Lower lobe of right lung (tissue), 2 donors: Measurements from ENCODE around the gene RAB29. TPM values are rescaled to one million over a fixed set of nuclear protein-coding genes. Genes with fewer than 3 reads are reported as not detected.

ENCODE experiments used
- ATAC-seq, 2 donors: fragments of 200-7000 bp; cut with Tn5 transposase; one replicate each; pipeline ENCODE4 v1.9.1; 2020 to 2022; ENCODE audit warnings: mild to moderate bottlenecking in 2 of 2, moderate library complexity in 2 of 2
- DNase-seq: peaks from one replicate; pipeline ENCODE4 v3.0.0-alpha.2; 2020
- H3K27ac ChIP-seq: fragments of 200-600 bp; one replicate; pipeline ENCODE4 v1.8.0; 2022
- H3K27me3 ChIP-seq: fragments of 200-600 bp; one replicate; pipeline ENCODE4 v1.8.0; 2022; ENCODE audit warnings: low read depth
- H3K36me3 ChIP-seq: fragments of 200-600 bp; one replicate; pipeline ENCODE4 v1.8.0; 2022; ENCODE audit warnings: mild to moderate bottlenecking
- H3K4me1 ChIP-seq: fragments of 200-600 bp; one replicate; pipeline ENCODE4 v1.8.0; 2022
- H3K4me3 ChIP-seq: fragments of 200-600 bp; one replicate; pipeline ENCODE4 v1.8.0; 2022; ENCODE audit warnings: mild to moderate bottlenecking
- H3K9me3 ChIP-seq: fragments of 200-600 bp; one replicate; pipeline ENCODE4 v1.8.0; 2022
- CTCF ChIP-seq: fragments of 200-600 bp; IDR thresholded peaks from one replicate; pipeline ENCODE4 v1.8.0; 2022; ENCODE audit warnings: antibody characterized with exemption, mild to moderate bottlenecking
- intact Hi-C: fragments of 100-400 bp; cut with DNase I; formaldehyde crosslinking; loops from one replicate; pipeline ENCODE4 v1.11.0; 2022
- total RNA-seq: library from RNA; stranded (reverse); fragmentation: NEBNext Ultra II Directional; extraction: Animal tissue kit (Norgen Biotek cat#: 25700); gene quantifications from one replicate; pipeline ENCODE4 v1.2.1, GENCODE V29; 2021
- donor health status: DM: no; HTN: yes; CAD: no; lungs with severe emphysema.

RAB29 gene
- total RNA-seq, 1 donor from 2014 or later: 23.9 TPM

GRCh38 chr1:205780335-205780734 lies 5.1 kb upstream of the RAB29 start:
- H3K27ac ChIP-seq: no peak overlapping the region
- no peaks in the 10 kb centered on the region for H3K36me3 ChIP-seq
- no peak for DNase-seq
- no peak for ATAC-seq
- no peaks in the 10 kb centered on the region for H3K27me3 ChIP-seq
- H3K4me3 ChIP-seq: no peak overlapping the region
- intact Hi-C loops: no loop called here
- TF ChIP-seq CTCF: no peak
- H3K9me3 ChIP-seq: no peaks in the 10 kb centered on the region
- H3K4me1 ChIP-seq: peaks cover 6% of the 10 kb centered on the region

GRCh38 chr1:205777994-205778393 lies 2.7 kb upstream of the RAB29 start:
- TF ChIP-seq CTCF: no peak
- ATAC-seq (no peak), DNase-seq (no peak)
- intact Hi-C loops: no loop called here
- Histone ChIP-seq H3K9me3 (no peaks in the 10 kb centered on the region), H3K27ac (no peak overlapping the region), H3K36me3 (no peaks in the 10 kb centered on the region), H3K27me3 (no peaks in the 10 kb centered on the region), H3K4me1 (peaks cover 16% of the 10 kb centered on the region), H3K4me3 (no peak overlapping the region)

GRCh38 chr1:205775717-205776056 lies 405 bp upstream of the RAB29 start:
- peak overlapping the region; percentile 89 for H3K4me3 ChIP-seq
- peak overlapping the region; percentile 79 for H3K27ac ChIP-seq
- H3K27me3 ChIP-seq: no peaks in the 10 kb centered on the region
- peaks cover 16% of the 10 kb centered on the region for H3K4me1 ChIP-seq
- no peaks in the 10 kb centered on the region for H3K36me3 ChIP-seq
- no peaks in the 10 kb centered on the region for H3K9me3 ChIP-seq
- ATAC-seq (peak in 1 of 2 donors; percentile 4), DNase-seq (no peak)
- intact Hi-C loops: no loop called here
- no peak for TF ChIP-seq CTCF

GRCh38 chr1:205774198-205775014 lies 876 bp downstream of the RAB29 start:
- H3K27me3 ChIP-seq: no peaks in the 10 kb centered on the region
- no peak for TF ChIP-seq CTCF
- H3K36me3 ChIP-seq: peaks cover 11% of the 10 kb centered on the region
- no peaks in the 10 kb centered on the region for H3K9me3 ChIP-seq
- ATAC-seq (peak; percentile 60 to 63), DNase-seq (peak; percentile 48)
- intact Hi-C loops: no loop called here
- H3K27ac ChIP-seq: peak overlapping the region; percentile 79
- peak overlapping the region; percentile 89 for H3K4me3 ChIP-seq
- H3K4me1 ChIP-seq: peaks cover 16% of the 10 kb centered on the region

GRCh38 chr1:205772607-205773032 lies 2.7 kb downstream of the RAB29 start:
- DNase-seq: no peak
- H3K27me3 ChIP-seq: no peaks in the 10 kb centered on the region
- H3K4me1 ChIP-seq: peaks cover 16% of the 10 kb centered on the region
- no peak for ATAC-seq
- intact Hi-C loops: no loop called here
- H3K36me3 ChIP-seq: peaks cover 14% of the 10 kb centered on the region
- no peaks in the 10 kb centered on the region for H3K9me3 ChIP-seq
- no peak overlapping the region for H3K4me3 ChIP-seq
- no peak overlapping the region for H3K27ac ChIP-seq
- no peak for TF ChIP-seq CTCF
